ENCODE measurements around the gene KRT6A.
A peak's percentile ranks its signal among the peaks of the same experiment; 100 is the strongest.

KRT6A gene

GRCh38 chr12:52519826-52520662 is 27.0 kb upstream of the KRT6A start, which contains the start of gene KRT5:
Gene KRT5, minus strand, starts transcription at chr12:52520394. Its CDS starts 98 bp downstream, at chr12:52520296.
- DNase-seq, result no peak
- TF ChIP-seq POLR2A (IDR thresholded peaks at IDR 0.05; ENCODE audit: low read length), result no peak
- TF ChIP-seq GATA1 (IDR thresholded peaks at IDR 0.05; ENCODE audit: low read depth, low read length), result no peak

GRCh38 chr12:52519387-52519703 is 26.3 kb upstream of the KRT6A start:
- TF ChIP-seq POLR2A (IDR thresholded peaks at IDR 0.05; ENCODE audit: low read length), result no peak

GRCh38 chr12:52518574-52519386 is 25.7 kb upstream of the KRT6A start:
- no peak for TF ChIP-seq GATA1 (IDR thresholded peaks at IDR 0.05; ENCODE audit: low read depth, low read length)
- no peak for TF ChIP-seq POLR2A (IDR thresholded peaks at IDR 0.05; ENCODE audit: low read length)
- no peak for DNase-seq

More at GRCh38 chr12:52519387-52519703, 26.3 kb upstream of the KRT6A start:
- DNase-seq, result no peak

GRCh38 chr12:52517888-52518287 is 24.8 kb upstream of the KRT6A start:
- TF ChIP-seq POLR2A (IDR thresholded peaks at IDR 0.05; ENCODE audit: low read length), result no peak
- TF ChIP-seq GATA1 (IDR thresholded peaks at IDR 0.05; ENCODE audit: low read depth, low read length), result no peak
- no peak for DNase-seq

GRCh38 chr12:52517005-52517835 is 24.2 kb upstream of the KRT6A start:
- DNase-seq, result no peak
- TF ChIP-seq GATA1 (IDR thresholded peaks at IDR 0.05; ENCODE audit: low read depth, low read length), result no peak
- TF ChIP-seq POLR2A (IDR thresholded peaks at IDR 0.05; ENCODE audit: low read length), result no peak

GRCh38 chr12:52515927-52516831 is 23.1 kb upstream of the KRT6A start:
- DNase-seq, result no peak
- TF ChIP-seq GATA1 (IDR thresholded peaks at IDR 0.05; ENCODE audit: low read depth, low read length) (no peak), POLR2A (IDR thresholded peaks at IDR 0.05; ENCODE audit: low read length) (no peak)

- no peak for TF ChIP-seq POLR2A (IDR thresholded peaks at IDR 0.05; ENCODE audit: low read length)
- TF ChIP-seq GATA1 (IDR thresholded peaks at IDR 0.05; ENCODE audit: low read depth, low read length), result no peak
- no peak for DNase-seq
These were observed 22.2 kb upstream of the KRT6A start for GRCh38 chr12:52515319-52515646.

- TF ChIP-seq POLR2A (IDR thresholded peaks at IDR 0.05; ENCODE audit: low read length), result no peak
- TF ChIP-seq GATA1 (IDR thresholded peaks at IDR 0.05; ENCODE audit: low read depth, low read length), result no peak
- DNase-seq, result no peak
These were observed 21.6 kb upstream of the KRT6A start for GRCh38 chr12:52514471-52515318.

GRCh38 chr12:52513736-52514135 is 20.7 kb upstream of the KRT6A start:
- DNase-seq, result peak in 1 of 2 experiments; percentile 59
- no peak for TF ChIP-seq POLR2A (IDR thresholded peaks at IDR 0.05; ENCODE audit: low read length)
- no peak for TF ChIP-seq GATA1 (IDR thresholded peaks at IDR 0.05; ENCODE audit: low read depth, low read length)

GRCh38 chr12:52508211-52508610 is 15.2 kb upstream of the KRT6A start:
- no peak for DNase-seq
- TF ChIP-seq GATA1 (IDR thresholded peaks at IDR 0.05; ENCODE audit: low read depth, low read length) (no peak), POLR2A (IDR thresholded peaks at IDR 0.05; ENCODE audit: low read length) (no peak)

GRCh38 chr12:52506858-52507715 is 14.0 kb upstream of the KRT6A start:
- no peak for TF ChIP-seq POLR2A (IDR thresholded peaks at IDR 0.05; ENCODE audit: low read length)
- no peak for TF ChIP-seq GATA1 (IDR thresholded peaks at IDR 0.05; ENCODE audit: low read depth, low read length)
- peak in 1 of 2 experiments; percentile 7 for DNase-seq

Measured in erythroblast (primary cell).